ENCODE results near the gene FTMT. TPM values are rescaled to one million over a fixed set of nuclear protein-coding genes. Genes with fewer than 3 reads are reported as not detected.
"Not testable (repeated sequence)": the region's sequence is repeated elsewhere in the genome, so short reads cannot be mapped to it uniquely, and the experiment has no call there.

FTMT gene
- polyA plus RNA-seq (ENCODE audit: insufficient read length in 4 of 4), result not detected

- DNase-seq (ENCODE audit: low read depth in 4 of 4, low spot score in 3 of 4), result no peak
Observed at GRCh38 chr5:121851643-121852574, at the start of gene FTMT. Gene FTMT, plus strand, starts transcription at chr5:121851882. Its CDS starts 82 bp downstream, at chr5:121851964.

DNA sequence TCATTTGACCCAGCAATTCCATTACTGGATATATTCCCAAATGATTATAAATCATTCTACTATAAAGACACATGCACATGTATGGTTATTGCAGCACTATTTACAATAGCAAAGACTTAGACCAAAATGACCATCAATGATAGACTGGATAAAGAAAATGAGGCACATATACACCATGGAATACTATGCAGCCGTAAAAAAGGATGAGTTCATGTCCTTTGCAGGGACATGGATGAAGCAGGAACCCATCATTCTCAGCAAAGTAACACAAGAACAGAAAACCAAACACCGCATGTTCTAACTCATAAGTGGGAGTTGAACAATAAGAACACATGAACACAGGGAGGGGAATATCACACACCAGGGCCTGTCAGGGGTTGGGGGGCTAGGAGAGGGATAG, 46.4 kb upstream of the FTMT start:
- not testable (repeated sequence) for DNase-seq (ENCODE audit: low read depth in 4 of 4, low spot score in 3 of 4)

DNA sequence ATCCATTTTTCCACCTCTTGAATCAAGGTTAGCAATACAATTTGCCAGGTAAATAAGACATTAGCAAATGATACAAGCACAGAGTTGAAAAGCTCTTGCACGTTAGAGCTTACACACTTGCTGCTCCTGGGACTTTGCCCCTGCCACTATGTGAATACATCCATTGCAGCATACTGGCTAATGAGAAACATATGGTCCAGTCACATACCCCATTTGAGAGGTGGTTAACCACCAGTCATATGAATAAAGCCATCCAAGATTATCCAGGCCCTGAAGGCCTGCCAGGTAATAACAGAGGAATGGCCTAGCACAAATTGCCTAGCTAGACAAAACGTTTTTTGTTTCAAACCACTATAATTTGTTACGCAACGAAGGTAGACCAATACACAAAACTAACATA, 45.8 kb upstream of the FTMT start:
- no peak for DNase-seq (ENCODE audit: low read depth in 4 of 4, low spot score in 3 of 4)

- no peak for DNase-seq (ENCODE audit: low read depth in 4 of 4, low spot score in 3 of 4)
Observed at GRCh38 chr5:121816164-121816563, 35.5 kb upstream of the FTMT start.

DNA sequence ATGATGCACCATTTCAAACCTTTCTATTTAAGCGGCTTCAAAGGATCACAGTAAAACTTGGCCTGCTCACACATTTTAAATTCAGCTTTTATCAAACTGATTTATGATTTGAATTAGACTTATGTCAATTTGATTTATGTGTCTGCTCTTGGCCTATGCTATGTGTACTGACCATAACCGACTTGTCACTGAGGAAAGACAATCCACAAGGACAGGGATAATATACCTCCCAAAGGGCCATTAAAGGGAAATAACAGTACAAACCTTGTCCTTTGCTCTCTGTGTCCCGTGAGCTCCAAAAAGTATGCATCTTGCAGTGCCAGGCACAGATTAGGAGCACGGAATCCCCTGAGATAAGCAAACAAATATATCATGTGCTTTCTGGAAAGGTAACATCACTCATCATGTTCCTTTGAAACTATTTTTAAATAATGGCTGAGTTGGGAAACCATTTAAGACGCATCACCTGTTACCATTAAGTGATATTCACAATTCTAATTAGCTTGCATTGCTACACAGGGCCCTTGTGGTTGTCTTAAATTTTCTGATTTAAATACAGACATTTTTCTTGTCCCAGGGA, 31.9 kb upstream of the FTMT start:
- peak in 1 of 4 donors; percentile 2 for DNase-seq (ENCODE audit: low read depth in 4 of 4, low spot score in 3 of 4)

DNA sequence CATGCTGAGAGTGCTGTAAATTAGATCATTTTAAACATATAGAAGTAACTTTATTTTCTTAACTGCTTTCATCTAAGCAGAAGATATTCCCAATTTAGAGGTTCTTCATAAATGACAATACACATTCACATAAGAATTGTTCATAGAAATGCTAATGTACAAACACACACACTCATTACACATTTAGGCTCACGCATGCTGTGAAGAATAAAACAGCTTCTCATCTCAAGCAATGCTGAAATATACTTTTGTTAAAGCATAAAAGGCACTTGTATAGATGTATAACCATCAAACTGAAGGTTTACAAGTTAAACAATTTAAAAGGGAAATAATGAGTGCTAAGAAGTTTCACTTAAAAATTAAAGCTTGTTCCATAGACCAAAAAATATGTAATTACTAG, 18.1 kb upstream of the FTMT start:
- no peak for DNase-seq (ENCODE audit: low read depth in 4 of 4, low spot score in 3 of 4)

GRCh38 chr5:121834021-121834420, 17.7 kb upstream of the FTMT start:
- DNase-seq (ENCODE audit: low read depth in 4 of 4, low spot score in 3 of 4), result no peak

- no peak for DNase-seq (ENCODE audit: low read depth in 4 of 4, low spot score in 3 of 4)
Observed at GRCh38 chr5:121841892-121842291, 9.8 kb upstream of the FTMT start.

DNA sequence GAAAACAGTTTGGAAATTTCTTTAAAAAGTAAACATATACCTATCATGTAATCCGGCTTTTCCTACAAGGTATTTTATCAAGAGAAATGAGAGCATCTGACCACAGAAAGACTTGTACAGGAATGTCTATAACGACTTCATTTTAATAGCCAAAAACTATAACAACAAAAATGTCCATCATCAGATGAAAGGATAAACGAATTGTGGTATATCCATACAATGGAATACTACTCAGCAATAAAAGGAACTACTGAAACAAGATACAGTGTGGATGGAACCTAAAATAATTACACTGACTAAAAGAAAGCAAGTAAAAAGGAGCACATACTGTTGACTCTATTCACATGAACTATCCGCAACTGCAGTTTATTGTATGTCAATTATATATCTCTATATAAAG, 1.4 kb upstream of the FTMT start:
- no peak for DNase-seq (ENCODE audit: low read depth in 4 of 4, low spot score in 3 of 4)

DNA sequence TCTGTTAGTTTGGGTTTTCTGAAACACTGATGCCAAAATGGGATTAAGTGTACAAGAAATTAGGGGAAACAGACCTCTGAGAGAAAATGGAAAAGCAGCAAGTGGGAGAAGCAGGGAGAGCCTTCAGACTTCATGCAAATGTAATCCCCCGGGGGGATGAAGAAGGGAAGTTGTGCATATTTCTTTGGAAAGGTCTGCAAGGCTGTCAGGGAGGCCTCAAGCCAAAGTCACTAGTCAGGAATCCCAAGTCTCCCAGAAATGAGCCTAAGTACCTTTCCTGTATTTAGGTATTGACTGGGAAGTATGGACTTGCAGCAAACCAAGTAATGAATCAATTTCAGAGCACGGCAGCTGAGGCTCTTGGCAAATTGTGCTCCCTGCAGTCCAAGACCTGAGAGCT, 2.2 kb downstream of the FTMT start:
- no peak for DNase-seq (ENCODE audit: low read depth in 4 of 4, low spot score in 3 of 4)

- DNase-seq (ENCODE audit: low read depth in 4 of 4, low spot score in 3 of 4), result no peak
Observed at GRCh38 chr5:121862801-121863200, 11.1 kb downstream of the FTMT start.

DNA sequence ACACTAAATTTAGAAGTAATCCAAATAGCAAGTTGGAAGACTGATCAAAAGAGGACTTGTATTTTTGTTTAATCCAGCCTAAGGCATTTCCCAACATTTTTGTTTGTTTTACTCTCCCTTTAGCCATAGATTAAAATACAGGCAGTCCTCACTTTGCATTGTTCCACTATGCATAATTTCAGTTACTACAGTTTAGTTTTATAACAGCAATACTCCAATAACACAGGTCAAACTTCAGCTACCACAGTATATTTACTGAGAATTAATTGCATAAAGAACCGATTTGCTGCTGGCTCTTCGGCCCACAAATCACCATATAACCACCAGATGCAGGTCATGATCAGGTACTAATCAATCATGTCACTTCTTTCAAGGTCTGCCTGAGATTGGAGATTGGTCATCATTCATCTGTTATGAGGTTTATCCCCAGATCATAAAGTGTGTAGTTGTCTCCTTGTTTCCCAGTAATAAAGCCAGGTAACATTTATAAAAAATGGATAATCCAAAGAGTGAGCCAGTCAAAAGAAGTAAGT, 12.1 kb downstream of the FTMT start:
- DNase-seq (ENCODE audit: low read depth in 4 of 4, low spot score in 3 of 4), result no peak

DNA sequence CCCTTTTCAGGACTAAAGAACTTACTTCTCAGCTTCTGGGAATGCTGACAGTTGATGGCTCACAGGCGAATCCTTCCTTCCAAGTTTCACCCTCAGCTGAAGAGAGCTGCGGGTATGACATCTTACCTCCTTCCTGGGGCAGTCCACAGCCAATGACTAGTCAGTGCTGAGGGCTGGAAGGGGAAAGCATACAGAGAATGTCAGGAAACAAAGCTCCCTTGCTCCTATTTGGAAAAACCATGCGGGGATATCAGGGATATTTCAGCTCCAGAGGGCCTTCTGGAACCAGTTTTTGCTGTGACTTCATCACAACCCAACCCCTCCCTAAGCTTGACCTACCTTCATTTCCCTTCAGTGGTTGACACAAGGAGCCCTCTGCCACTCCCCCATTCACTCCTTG, 15.7 kb downstream of the FTMT start:
- DNase-seq (ENCODE audit: low read depth in 4 of 4, low spot score in 3 of 4), result no peak

GRCh38 chr5:121870489-121870888, 18.8 kb downstream of the FTMT start:
- no peak for DNase-seq (ENCODE audit: low read depth in 4 of 4, low spot score in 3 of 4)

- DNase-seq (ENCODE audit: low read depth in 4 of 4, low spot score in 3 of 4), result no peak
Observed at GRCh38 chr5:121872856-121873255, 21.2 kb downstream of the FTMT start.

DNA sequence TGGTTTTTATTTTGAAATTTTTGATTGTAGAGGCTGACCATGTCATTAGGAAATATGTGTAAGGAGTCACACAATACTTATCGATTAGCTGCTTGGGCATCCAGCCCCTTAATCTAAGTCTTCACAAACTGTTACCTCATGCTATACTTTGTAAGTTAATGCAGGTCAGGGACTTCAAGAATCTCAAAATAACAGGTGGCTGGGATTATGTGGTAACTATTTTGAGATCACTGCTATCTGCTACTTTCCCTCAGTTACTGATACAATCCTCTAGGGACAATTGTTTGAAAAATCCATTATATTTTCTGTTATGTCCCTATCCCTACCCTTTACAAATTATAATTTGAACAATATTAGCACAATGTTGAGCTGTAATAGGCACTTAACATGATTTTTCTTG, 21.7 kb downstream of the FTMT start:
- no peak for DNase-seq (ENCODE audit: low read depth in 4 of 4, low spot score in 3 of 4)

DNA sequence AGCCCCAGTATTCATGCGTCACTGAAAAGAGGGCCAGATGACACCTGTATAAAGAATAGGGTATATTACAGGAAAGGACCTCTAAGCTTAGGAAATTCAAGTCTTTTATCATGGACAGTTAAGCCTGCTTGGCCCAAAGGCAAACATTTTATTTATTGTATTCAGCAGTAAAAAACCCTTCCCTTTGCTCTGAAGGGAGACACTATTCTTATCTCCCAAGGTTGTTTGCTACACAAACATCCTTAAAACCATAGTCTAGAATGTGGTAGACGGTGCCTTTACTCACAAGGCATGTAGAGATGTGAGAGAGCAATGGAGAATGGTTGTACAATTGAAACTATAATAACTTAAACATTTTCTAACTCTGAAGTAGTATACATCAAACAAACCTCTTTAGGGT, 33.9 kb downstream of the FTMT start:
- no peak for DNase-seq (ENCODE audit: low read depth in 4 of 4, low spot score in 3 of 4)

DNA sequence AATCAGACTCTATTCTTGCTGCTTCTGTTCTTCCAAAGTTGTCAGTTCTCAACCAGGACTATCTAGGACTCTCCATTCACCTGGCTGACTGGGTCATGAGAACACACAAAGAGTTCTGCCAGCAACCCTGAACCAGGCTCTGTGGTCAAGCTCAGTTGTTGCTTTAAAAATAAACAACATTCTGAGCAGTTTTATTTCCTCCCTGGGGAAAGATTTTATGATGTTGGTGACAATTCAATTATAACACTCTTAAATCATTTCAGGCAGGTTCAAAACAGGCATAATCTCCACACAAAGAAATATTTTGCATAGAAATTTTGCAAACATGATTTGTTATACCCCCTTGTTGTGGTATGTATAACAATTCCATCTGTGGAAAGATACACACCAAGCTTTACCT, 36.0 kb downstream of the FTMT start:
- DNase-seq (ENCODE audit: low read depth in 4 of 4, low spot score in 3 of 4), result no peak

DNA sequence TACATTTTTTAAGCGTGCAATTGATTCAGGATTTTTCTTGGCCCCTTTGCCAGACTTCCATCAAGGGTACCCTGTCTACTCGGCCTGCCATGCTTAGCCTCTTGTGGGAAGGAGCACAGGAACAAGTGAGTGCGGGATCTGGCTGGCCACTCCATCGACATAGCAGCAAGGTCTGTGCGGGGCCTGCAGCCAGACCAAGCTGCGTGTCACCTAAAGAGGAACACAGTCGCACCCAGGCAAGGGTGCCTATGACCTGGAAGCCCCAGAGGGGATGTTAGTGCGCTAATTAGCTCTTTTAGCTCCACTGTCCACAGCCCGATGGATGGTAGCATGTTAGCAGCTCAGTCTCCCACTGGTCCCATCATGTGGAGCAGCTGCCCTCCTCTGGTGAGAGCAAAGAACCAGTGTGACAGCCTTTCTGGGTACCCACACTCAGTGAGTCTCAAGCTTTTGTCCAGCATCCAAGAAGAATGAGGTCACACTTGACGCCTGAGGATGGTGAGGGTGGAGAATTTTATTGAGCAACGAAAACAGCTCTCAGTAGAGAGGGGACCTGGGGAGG, 38.7 kb downstream of the FTMT start:
- DNase-seq (ENCODE audit: low read depth in 4 of 4, low spot score in 3 of 4), result no peak

- DNase-seq (ENCODE audit: low read depth in 4 of 4, low spot score in 3 of 4), result no peak
Observed at GRCh38 chr5:121897341-121897740, 45.7 kb downstream of the FTMT start.

DNA sequence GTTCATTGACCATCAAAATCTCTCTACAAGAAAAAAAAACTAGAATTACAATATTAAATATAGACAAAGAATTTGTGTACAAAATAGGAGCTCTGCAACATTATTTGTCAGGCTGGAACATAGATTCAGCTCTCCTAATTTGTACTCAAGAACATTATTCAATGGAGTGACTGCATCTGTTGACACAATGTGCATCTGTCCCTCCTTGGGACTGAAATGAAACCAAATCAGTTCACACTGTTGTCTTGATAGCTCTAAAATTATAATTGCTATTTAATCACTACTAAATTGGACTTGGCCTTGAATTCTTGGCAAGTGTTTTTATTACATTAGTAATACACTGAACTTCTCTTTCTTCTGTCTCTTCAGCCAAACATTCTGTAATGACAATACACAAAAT, 47.7 kb downstream of the FTMT start:
- DNase-seq (ENCODE audit: low read depth in 4 of 4, low spot score in 3 of 4), result no peak
